H1 (cell line): ENCODE measurements around the gene BRMS1. TPM values are rescaled to one million over a fixed set of nuclear protein-coding genes. Genes with fewer than 3 reads are reported as not detected.
A peak's percentile ranks its signal among the peaks of the same experiment; 100 is the strongest.

ENCODE experiments used
- ATF2 ChIP-seq: IDR thresholded peaks from 2 replicates; pipeline ENCODE4 v1.6.1; 2012; ENCODE audit warnings: low read length, inconsistent platforms
- E2F6 ChIP-seq: IDR thresholded peaks from 2 replicates; pipeline ENCODE4 v1.6.1; 2012; ENCODE audit warnings: inconsistent platforms
- HDAC2 ChIP-seq, 2 experiments: fragments of 300-600 bp in 1 of 2; sonication (generic) in 1 of 2; IDR thresholded peaks; 2 replicates each; pipeline ENCODE4 v1.6.1; 2011 to 2012; ENCODE audit warnings: low read depth in 2 of 2, low read length in 2 of 2, mild to moderate bottlenecking in 2 of 2, moderate library complexity in 2 of 2, borderline replicate concordance in 1 of 2, inconsistent platforms in 1 of 2
- PHF8 ChIP-seq: fragments of 200-600 bp; sonication (generic); conservative IDR thresholded peaks from 2 replicates; pipeline ENCODE4 v1.7.1; 2012; ENCODE audit warnings: low read depth, mild to moderate bottlenecking, inconsistent platforms, low read length, moderate library complexity
- SP2 ChIP-seq: IDR thresholded peaks from 2 replicates; pipeline ENCODE4 v1.6.1; 2012; ENCODE audit warnings: mild to moderate bottlenecking, low read length, inconsistent platforms
- TAF7 ChIP-seq: optimal IDR thresholded peaks from 2 replicates; pipeline ENCODE3; 2011; ENCODE audit warnings: low read depth, mild to moderate bottlenecking, inconsistent platforms, low read length, moderate library complexity, borderline replicate concordance
- TBP ChIP-seq: IDR thresholded peaks from 2 replicates; pipeline ENCODE4 v1.6.1; 2011; ENCODE audit warnings: low read depth, low read length, improper control_type of control experiment
- polyA plus RNA-seq, 7 experiments: library from polyadenylated mRNA; depleted of rRNA in 3 of 7; stranded (reverse) in 5 of 7; unstranded in 2 of 7; fragments of >200 nt in 5 of 7; fragments of 200-250 nt in 2 of 7; gene quantifications; 1 replicate in 5 of 7; 2 replicates in 1 of 7; 4 replicates in 1 of 7; pipeline versions ENCODE4 v1.2.1 to v1.2.3, GENCODE V29; 2011 to 2013; ENCODE audit warnings: missing spikeins in 2 of 7, mixed read lengths in 2 of 7
- total RNA-seq: library from RNA; stranded (reverse); fragmentation: NEBNext Ultra II Directional; extraction: Animal tissue kit (Norgen Biotek cat#: 25700); gene quantifications from 2 replicates; pipeline ENCODE4 v1.2.1, GENCODE V29; 2021

Gene BRMS1
- total and polyA plus RNA-seq, 2 of the 8 experiments (the other 6 are each of a cell fraction or from before 2014, with no cell fraction given) = 39.2 to 46.1 TPM

GRCh38 chr11:66312549-66313320, 32.2 kb downstream of the BRMS1 start (continued):
- no peak for TF ChIP-seq TAF7
- peak in 1 of 2 experiments; percentile 41; a peak in 2 of 4 replicates for TF ChIP-seq HDAC2 (IDR thresholded peaks at IDR 0.05; ENCODE audit: borderline replicate concordance in 1 of 2, low read depth in 2 of 2, low read length in 2 of 2)
- no peak for TF ChIP-seq SP2
- TF ChIP-seq PHF8 = peak; percentile 37; the same call in 1 of the 2 replicates
- TF ChIP-seq TBP = 0 out of 2 replicates have a peak, but pooled peaks have one; percentile 20
- TF ChIP-seq E2F6 = peak; percentile 44
- TF ChIP-seq ATF2 = no peak
- TF ChIP-seq, all 59 proteins: peak for 11
